IMR-90 (cell line): ENCODE measurements around the gene TTC27.

Experiments used
- CEBPB ChIP-seq: IDR thresholded peaks from 2 replicates; pipeline ENCODE4 v1.6.1; 2012; ENCODE audit warnings: low read depth, low read length, improper control_type of control experiment
- CHD1 ChIP-seq: IDR thresholded peaks from 2 replicates; pipeline ENCODE4 v1.6.1; 2012; ENCODE audit warnings: low read depth, low read length, improper control_type of control experiment
- FOS ChIP-seq: fragments of 150-350 bp; IDR thresholded peaks from 2 replicates; pipeline ENCODE4 v1.6.1; 2016; ENCODE audit warnings: low read depth, low read length
- MAZ ChIP-seq: IDR thresholded peaks from 2 replicates; pipeline ENCODE4 v1.6.1; 2012; ENCODE audit warnings: low read depth, mild to moderate bottlenecking, low read length, improper control_type of control experiment, moderate library complexity, borderline replicate concordance
- MXI1 ChIP-seq: IDR thresholded peaks from 2 replicates; pipeline ENCODE4 v1.6.1; 2012; ENCODE audit warnings: low read depth, mild to moderate bottlenecking, low read length, moderate library complexity, borderline replicate concordance
- NFE2L2 ChIP-seq: fragments of 150-350 bp; IDR thresholded peaks from 2 replicates; pipeline ENCODE4 v1.6.1; 2016; ENCODE audit warnings: low read depth, mild to moderate bottlenecking, low read length
- POLR2A ChIP-seq: IDR thresholded peaks from 2 replicates; pipeline ENCODE4 v1.6.1; 2012; ENCODE audit warnings: mild to moderate bottlenecking, low read depth, low read length
- RAD21 ChIP-seq: IDR thresholded peaks from 2 replicates; pipeline ENCODE4 v1.6.1; 2012; ENCODE audit warnings: low read length, improper control_type of control experiment
- TF ChIP-seq, protein P1 (sequence below): conservative IDR thresholded peaks from 2 replicates; pipeline ENCODE4 v1.5.1; 2012; ENCODE audit warnings: mild to moderate bottlenecking, low read depth, low read length, improper control_type of control experiment
- TF ChIP-seq, protein P2 (sequence below): fragments of 150-350 bp; IDR thresholded peaks from 2 replicates; pipeline ENCODE4 v1.6.1; 2017; ENCODE audit warnings: mild to moderate bottlenecking, antibody characterized with exemption, low read length, low read depth
- TF ChIP-seq, protein P3 (sequence below): fragments of 150-350 bp; IDR thresholded peaks from 2 replicates; pipeline ENCODE4 v1.6.1; 2016; ENCODE audit warnings: low read depth, mild to moderate bottlenecking, low read length, moderate library complexity, borderline replicate concordance

DNA sequence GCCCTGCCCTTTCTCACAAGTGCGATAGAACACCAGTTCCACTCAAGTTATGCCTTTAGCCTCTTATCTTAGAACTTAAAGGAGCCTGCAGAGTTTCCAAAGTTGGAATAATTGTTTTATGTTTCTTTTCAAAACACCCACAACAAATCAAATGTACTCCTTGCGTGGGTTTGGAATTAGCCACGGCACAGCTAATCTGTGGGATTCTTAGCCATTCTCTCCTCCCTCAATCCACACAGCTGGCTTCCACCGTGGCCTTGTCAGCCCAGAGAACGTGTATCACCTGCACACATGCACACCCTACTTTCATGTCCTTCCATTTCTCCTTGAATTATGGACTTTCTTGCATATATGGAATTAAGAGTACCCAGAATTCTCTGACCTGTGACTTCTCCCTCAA is 183.8 kb downstream of the TTC27 start:
- TF ChIP-seq MAZ = no peak
- TF ChIP-seq, protein P1, sequence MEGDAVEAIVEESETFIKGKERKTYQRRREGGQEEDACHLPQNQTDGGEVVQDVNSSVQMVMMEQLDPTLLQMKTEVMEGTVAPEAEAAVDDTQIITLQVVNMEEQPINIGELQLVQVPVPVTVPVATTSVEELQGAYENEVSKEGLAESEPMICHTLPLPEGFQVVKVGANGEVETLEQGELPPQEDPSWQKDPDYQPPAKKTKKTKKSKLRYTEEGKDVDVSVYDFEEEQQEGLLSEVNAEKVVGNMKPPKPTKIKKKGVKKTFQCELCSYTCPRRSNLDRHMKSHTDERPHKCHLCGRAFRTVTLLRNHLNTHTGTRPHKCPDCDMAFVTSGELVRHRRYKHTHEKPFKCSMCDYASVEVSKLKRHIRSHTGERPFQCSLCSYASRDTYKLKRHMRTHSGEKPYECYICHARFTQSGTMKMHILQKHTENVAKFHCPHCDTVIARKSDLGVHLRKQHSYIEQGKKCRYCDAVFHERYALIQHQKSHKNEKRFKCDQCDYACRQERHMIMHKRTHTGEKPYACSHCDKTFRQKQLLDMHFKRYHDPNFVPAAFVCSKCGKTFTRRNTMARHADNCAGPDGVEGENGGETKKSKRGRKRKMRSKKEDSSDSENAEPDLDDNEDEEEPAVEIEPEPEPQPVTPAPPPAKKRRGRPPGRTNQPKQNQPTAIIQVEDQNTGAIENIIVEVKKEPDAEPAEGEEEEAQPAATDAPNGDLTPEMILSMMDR = no peak
- TF ChIP-seq, protein P2, sequence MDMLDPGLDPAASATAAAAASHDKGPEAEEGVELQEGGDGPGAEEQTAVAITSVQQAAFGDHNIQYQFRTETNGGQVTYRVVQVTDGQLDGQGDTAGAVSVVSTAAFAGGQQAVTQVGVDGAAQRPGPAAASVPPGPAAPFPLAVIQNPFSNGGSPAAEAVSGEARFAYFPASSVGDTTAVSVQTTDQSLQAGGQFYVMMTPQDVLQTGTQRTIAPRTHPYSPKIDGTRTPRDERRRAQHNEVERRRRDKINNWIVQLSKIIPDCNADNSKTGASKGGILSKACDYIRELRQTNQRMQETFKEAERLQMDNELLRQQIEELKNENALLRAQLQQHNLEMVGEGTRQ = no peak
- no peak for TF ChIP-seq NFE2L2
- TF ChIP-seq CEBPB = no peak
- TF ChIP-seq MXI1 = no peak
- TF ChIP-seq, protein P3, sequence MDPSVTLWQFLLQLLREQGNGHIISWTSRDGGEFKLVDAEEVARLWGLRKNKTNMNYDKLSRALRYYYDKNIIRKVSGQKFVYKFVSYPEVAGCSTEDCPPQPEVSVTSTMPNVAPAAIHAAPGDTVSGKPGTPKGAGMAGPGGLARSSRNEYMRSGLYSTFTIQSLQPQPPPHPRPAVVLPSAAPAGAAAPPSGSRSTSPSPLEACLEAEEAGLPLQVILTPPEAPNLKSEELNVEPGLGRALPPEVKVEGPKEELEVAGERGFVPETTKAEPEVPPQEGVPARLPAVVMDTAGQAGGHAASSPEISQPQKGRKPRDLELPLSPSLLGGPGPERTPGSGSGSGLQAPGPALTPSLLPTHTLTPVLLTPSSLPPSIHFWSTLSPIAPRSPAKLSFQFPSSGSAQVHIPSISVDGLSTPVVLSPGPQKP = no peak
- no peak for TF ChIP-seq POLR2A
- TF ChIP-seq CHD1 = no peak
- TF ChIP-seq RAD21 = no peak
- TF ChIP-seq FOS = no peak
